Kidney (tissue), 14 donors: ENCODE measurements around the gene ANKRD11. TPM values are rescaled to one million over a fixed set of nuclear protein-coding genes. Genes with fewer than 3 reads are reported as not detected.

Experiments used
- DNase-seq, 5 donors: peaks; one replicate each; pipeline ENCODE4 v3.0.0-alpha.2; 2013 to 2020
- FAIRE-seq: peaks from 2 replicates; lab custom pipeline; 2012; peaks lifted over from hg19 to GRCh38; lab: Jason Lieb, UNC
- H3K27ac ChIP-seq, 2 donors: one replicate each; pipeline ENCODE4 v1.7.0; 2013; ENCODE audit warnings: low read depth in 2 of 2, low read length in 2 of 2, inconsistent platforms in 1 of 2
- H3K27me3 ChIP-seq: one replicate; pipeline ENCODE4 v1.7.1; 2013; ENCODE audit warnings: low read length, inconsistent platforms; ENCODE audit not compliant: control insufficient read depth, insufficient read depth
- H3K36me3 ChIP-seq, 3 donors: one replicate each; pipeline versions ENCODE4 v1.7.0 to v1.7.1; 2013; ENCODE audit warnings: low read length in 3 of 3, control low read depth in 1 of 3, inconsistent platforms in 1 of 3; ENCODE audit not compliant: insufficient read depth in 3 of 3, control insufficient read depth in 2 of 3
- H3K4me1 ChIP-seq, 3 donors: one replicate each; pipeline versions ENCODE4 v1.7.0 to v1.7.1; 2013; ENCODE audit warnings: low read length in 3 of 3, inconsistent platforms in 1 of 3, low read depth in 1 of 3; ENCODE audit not compliant: control insufficient read depth in 2 of 3, insufficient read depth in 2 of 3
- H3K4me3 ChIP-seq, 3 donors: one replicate each; pipeline versions ENCODE4 v1.7.0 to v1.8.1; 2013; ENCODE audit warnings: low read length in 3 of 3, control low read depth in 1 of 3, inconsistent platforms in 1 of 3
- H3K9ac ChIP-seq, 3 donors: one replicate each; pipeline versions ENCODE4 v1.7.0 to v1.7.1; 2013; ENCODE audit warnings: low read length in 3 of 3, control low read depth in 1 of 3, inconsistent platforms in 1 of 3
- H3K9me3 ChIP-seq, 3 donors: one replicate each; pipeline versions ENCODE4 v1.7.0 to v1.7.1; 2013; ENCODE audit warnings: low read length in 3 of 3, control low read depth in 1 of 3, inconsistent platforms in 1 of 3; ENCODE audit not compliant: control insufficient read depth in 2 of 3, insufficient read depth in 1 of 3
- CTCF ChIP-seq: IDR thresholded peaks from 3 replicates; pipeline ENCODE4 v1.5.1; 2012; ENCODE audit warnings: mild to moderate bottlenecking, moderate library complexity, borderline replicate concordance; ENCODE audit not compliant: insufficient read depth; ENCODE audit errors: extremely low read depth
- intact Hi-C: fragments of 100-400 bp; cut with DNase I; formaldehyde crosslinking; loops from one replicate; pipeline ENCODE4 v1.11.1; 2022
- polyA plus RNA-seq: library from polyadenylated mRNA; stranded (reverse); fragments of 350-450 nt; fragmentation: Illumina TruSeq; extraction: RNeasy Lipid Tissue Mini Kit (QIAGEN cat#74804); gene quantifications from one replicate; pipeline ENCODE4 v1.2.3, GENCODE V29; 2014; ENCODE audit warnings: low read depth, low replicate concordance; ENCODE audit not compliant: insufficient read depth
- total RNA-seq: library from RNA; stranded (reverse); fragmentation: NEBNext Ultra II Directional; extraction: Animal tissue kit (Norgen Biotek cat#: 25700); gene quantifications from one replicate; pipeline ENCODE4 v1.2.1, GENCODE V29; 2021
- donor health status: control.
- donor health status: control.
- donor health status: control.
- donor health status: control.
- donor health status: control.
- donor health status: DM: yes; HTN: yes; CAD: no.
- donor health status: Normal renal cell carcinoma (clear cell type).

Gene ANKRD11
- total and polyA plus RNA-seq, 2 donors from 2014 or later: 36.2 to 154 TPM

GRCh38 chr16:89418352-89418751, 72.0 kb downstream of the ANKRD11 start:
- H3K4me1 ChIP-seq: peaks cover 0 to 27% (median 20%) of the 10 kb centered on the region in 3 donors
- DNase-seq: no peak

GRCh38 chr16:89417352-89417751, 73.0 kb downstream of the ANKRD11 start:
- Histone ChIP-seq H3K27ac (no peak overlapping the region), H3K36me3 (no peaks in the 10 kb centered on the region), H3K9me3 (no peaks in the 10 kb centered on the region), H3K4me1 (peaks cover 0 to 27% (median 20%) of the 10 kb centered on the region in 3 donors), H3K9ac (no peak overlapping the region), H3K27me3 (no peaks in the 10 kb centered on the region), H3K4me3 (no peak overlapping the region)
- TF ChIP-seq CTCF: no peak
- intact Hi-C loops: no loop called here
- no peak for DNase-seq
- FAIRE-seq: no peak

More at GRCh38 chr16:89418352-89418751, 72.0 kb downstream of the ANKRD11 start:
- FAIRE-seq: no peak
- Histone ChIP-seq H3K27ac (no peak overlapping the region), H3K36me3 (no peaks in the 10 kb centered on the region), H3K27me3 (no peaks in the 10 kb centered on the region), H3K9me3 (no peaks in the 10 kb centered on the region), H3K4me3 (no peak overlapping the region), H3K9ac (no peak overlapping the region)
- TF ChIP-seq CTCF: no peak
- intact Hi-C loops: no loop called here

- intact Hi-C loops: no loop called here
Observed at GRCh38 chr16:89413811-89414585, 76.4 kb downstream of the ANKRD11 start.

More at GRCh38 chr16:89413811-89414585, 76.4 kb downstream of the ANKRD11 start:
- peaks cover 4 to 46% (median 43%) of the 10 kb centered on the region in 3 donors for H3K4me1 ChIP-seq
- FAIRE-seq (no peak), DNase-seq (no peak)
- H3K27ac ChIP-seq: no peak overlapping the region
- no peaks in the 10 kb centered on the region for H3K9me3 ChIP-seq
- no peak for TF ChIP-seq CTCF
- H3K27me3 ChIP-seq: no peaks in the 10 kb centered on the region
- no peaks in the 10 kb centered on the region for H3K36me3 ChIP-seq
- H3K9ac ChIP-seq: no peak overlapping the region
- H3K4me3 ChIP-seq: no peak overlapping the region
